NCI-H1092 (cell line): Measurements from ENCODE around the gene COL6A3.
"Not testable (repeated sequence)": the region's sequence is repeated elsewhere in the genome, so short reads cannot be mapped to it uniquely, and the experiment has no call there.

Experiments used
- DNase-seq: peaks from one replicate; lab custom pipeline; 2025; lab: John Stamatoyannopoulos, UW

The COL6A3 gene

DNA sequence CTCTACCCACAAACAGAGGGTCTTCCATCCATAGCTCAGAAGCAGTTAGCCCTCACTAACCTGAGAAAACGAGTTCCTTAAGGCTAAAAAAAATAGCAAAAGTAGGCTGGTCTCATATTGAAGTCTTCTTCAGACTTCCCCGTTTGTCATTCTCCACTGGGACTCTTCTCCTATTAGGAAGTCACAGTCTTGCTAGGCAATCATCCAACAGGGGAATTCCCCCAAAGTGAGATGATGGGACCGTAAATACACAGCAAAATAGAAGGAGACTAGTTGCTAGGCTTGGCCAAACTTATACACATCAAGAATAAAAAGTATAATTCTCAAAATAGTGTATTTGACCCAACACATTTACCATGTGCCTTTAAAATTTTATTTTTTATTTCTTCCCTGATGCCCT lies 34.3 kb downstream of the COL6A3 start:
- no peak for DNase-seq

GRCh38 chr2:237378650-237379049 lies 35.3 kb downstream of the COL6A3 start:
- no peak for DNase-seq

DNA sequence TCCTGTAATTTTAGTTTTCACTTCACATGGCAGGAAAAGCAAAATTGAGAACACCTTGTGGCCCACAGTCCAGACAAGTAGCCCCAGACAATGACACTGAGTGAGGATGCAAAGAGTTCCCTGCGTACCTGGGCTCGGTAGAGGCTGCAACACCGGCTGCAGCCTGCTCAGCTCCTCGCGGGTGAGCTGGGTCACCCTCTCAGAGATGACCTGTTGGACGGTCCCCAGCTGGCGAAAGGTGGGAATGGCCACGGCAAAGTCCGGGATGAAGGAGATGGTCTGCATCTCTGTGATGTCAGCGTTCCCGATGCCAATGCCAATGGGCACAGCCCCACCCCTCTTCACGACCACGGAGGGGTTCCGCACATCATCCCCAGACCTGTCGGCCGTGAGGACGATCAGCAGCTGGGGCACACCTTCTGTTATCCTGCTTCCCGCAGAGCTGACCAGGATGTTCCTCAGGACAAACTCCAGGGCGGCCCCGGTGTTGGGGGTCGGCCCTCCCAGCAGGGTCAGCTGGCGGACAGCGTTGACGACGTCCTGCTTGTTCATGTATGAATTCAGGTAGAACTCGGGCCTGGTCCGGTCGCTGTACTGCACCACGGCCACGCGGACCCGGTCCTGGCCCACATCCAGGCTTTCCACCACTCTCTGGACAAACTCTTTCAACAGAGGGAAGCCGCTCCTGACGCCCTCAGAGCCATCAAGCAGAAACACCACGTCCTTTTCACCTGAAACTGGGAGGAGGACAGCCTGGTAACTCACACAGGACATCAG lies 39.5 kb downstream of the COL6A3 start:
- no peak for DNase-seq

DNA sequence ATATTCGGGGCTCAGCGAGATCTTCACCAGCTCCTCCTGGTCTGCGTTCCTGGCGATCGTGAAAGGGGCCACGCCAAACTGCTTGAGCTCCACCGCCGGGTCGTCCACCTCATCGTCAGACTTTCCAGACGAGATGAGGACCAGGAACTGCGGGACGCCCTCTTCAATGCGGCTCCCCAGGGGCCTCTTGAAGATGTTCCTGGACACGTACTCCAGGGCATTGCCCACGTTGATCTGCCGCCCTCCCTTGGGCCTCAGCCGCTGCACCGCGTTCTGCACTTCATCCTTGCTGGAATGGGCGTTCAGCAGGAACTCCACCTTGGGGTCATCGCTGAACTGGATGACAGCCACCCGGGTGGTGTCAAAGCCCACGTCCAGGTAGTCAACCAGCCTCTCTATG lies 42.1 kb downstream of the COL6A3 start:
- DNase-seq, result no peak

DNA sequence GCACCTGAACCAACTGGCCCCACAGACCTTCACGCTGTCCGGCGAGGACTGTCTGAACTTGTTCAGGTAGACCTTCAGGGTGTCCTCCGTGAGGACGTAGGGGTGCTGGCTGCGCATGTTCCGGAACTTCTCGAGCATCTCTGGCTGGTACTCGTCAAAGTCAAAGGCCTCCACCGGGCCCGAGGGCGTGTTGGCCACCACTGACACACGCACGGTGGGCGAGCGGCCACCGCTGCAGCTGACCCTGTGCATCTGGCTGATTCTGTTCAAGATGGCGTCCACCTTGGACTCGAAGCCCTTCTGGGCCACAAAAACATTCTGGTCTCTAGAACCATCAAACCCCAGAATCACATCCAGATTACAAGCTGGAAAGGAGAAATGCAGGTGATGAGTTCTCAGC lies 48.3 kb downstream of the COL6A3 start:
- DNase-seq, result no peak

DNA sequence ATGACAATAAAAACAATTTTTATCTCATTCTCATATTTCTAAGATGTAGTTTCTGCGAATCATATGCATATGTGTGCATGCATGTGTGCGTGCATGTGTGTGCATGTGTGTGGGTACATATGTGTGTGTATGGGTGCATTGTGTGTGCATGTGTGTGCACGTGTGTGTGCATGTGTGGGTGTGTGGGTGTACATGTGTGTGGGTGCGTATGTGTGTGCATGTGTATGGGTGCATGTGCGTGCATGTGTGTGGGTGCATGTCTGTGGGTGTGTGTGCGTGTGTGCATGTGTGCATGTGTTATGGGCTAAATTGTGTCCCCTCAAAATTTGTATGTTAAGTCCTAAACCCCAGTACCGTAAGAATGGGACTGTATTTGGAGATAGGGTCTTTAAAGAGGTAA lies 49.3 kb downstream of the COL6A3 start:
- DNase-seq, result no peak

- DNase-seq, result no peak
These were observed 52.6 kb downstream of the COL6A3 start for GRCh38 chr2:237361194-237362004.

GRCh38 chr2:237359894-237360780 lies 53.8 kb downstream of the COL6A3 start:
- no peak for DNase-seq

- no peak for DNase-seq
These were observed 54.5 kb downstream of the COL6A3 start for GRCh38 chr2:237359518-237359840.

DNA sequence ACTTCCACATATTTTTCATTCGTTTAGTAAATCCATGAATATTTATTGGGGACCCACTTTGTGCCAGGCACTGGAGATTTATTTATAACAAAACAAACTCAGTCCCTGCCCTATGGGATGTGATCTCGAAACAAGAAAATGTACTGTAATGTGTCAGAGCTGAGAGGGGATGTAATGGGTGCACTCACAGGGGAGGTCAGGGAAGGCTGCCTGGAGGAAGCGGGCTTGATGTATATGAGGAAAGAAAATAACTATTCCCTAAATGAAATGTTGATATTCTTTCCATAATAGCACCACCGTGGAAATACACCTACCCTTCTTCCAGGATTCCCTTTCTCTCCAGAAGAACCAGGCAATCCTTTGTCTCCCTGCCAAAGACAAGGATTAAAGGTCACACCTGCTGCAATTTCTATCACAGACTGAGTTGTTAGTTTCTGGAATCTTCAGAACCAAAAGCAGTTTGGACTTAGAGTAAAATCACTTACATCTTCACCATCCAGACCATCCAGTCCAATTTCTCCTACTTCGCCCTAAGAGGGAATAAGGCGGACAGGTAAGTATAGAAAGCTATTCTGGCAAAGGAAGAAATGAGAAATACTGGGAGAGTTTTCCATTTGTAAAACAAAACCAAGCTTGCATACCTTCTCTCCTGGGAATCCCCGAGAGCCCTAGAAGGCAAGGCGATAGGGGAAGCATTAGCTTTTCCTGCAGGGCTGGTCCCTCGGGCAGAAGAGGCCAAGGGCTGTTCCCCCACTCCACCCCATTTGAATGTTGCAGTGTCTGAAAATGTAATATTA lies 55.0 kb downstream of the COL6A3 start:
- DNase-seq, result no peak

GRCh38 chr2:237355701-237356100 lies 58.3 kb downstream of the COL6A3 start:
- DNase-seq, result no peak

DNA sequence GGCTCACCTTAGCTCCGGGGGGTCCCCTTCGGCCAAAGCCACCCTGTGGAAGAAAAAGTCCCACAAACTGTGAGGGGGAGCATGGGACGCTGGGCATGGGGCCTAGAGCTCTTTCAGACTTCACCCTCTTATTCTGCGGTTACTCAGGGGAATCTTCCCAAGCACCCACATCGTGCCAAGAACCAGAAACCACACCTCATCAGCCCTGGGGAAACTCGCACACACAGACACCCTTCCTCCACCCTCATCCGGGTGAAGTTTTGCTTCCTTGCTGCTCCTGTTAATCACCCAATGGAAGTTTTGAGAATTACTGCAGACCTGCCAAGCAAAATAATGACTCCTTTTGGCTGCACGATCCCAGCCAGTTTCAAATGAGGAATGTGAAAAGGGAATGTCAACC lies 59.1 kb downstream of the COL6A3 start:
- DNase-seq, result no peak

- DNase-seq, result not testable (repeated sequence)
These were observed 59.8 kb downstream of the COL6A3 start for GRCh38 chr2:237354172-237354571.

DNA sequence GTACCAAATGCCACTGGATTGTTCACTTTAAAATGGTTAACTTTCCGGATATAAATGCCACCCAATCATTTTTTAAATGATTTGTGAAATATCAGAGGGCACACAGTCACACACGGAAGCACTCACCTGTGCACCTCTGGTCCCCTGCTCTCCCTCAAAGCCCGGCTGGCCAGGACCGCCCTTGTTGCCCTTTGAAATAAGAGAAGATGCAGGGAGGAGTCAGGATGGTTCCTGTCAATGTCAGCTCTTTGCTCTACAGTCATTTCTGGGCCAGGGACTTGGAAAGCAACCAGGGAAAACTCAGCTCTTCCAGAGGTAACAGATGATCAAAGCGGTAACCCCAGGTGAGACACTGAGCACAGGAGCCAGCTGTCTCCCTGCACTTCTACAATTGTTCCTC lies 60.7 kb downstream of the COL6A3 start:
- no peak for DNase-seq

GRCh38 chr2:237352279-237352845 lies 61.6 kb downstream of the COL6A3 start:
- no peak for DNase-seq

DNA sequence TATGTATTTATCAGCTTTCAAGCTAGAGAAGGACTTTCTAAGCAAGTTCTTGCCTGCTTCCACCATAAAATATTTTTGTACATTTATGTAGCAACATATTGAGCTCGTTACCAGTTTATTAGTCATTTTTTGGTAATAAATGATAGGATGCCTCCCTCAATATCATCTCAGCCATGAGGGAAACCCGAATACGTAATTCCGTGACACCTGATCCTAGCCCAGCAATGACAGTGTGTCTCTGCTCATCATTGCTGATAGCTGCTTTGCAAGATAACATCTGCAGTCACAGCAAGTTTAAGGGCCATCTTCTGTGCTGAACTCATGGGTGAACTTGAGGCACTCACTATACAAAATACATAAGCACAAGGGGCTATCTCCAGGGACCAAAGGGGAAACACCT lies 62.2 kb downstream of the COL6A3 start:
- no peak for DNase-seq

GRCh38 chr2:237351046-237351445 lies 62.9 kb downstream of the COL6A3 start:
- no peak for DNase-seq

DNA sequence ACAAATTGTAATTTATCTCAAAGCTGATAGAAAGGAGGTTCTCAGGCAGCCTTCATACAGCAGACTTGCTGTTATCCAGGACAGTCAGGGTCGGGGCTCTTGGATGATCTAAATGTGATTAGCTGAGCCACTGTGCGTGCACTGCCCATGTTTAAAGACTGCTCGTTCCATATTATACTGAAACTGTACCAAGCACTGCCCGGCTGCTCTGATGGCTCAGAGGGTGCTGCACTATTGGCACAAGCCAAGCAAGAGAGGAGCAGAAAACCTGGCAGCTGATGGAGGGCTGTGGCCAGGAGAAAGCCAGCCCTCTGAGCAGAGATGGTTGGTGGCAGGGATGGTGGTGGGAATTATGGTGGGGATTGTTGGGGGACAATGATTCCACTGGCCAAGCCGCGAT lies 63.4 kb downstream of the COL6A3 start:
- no peak for DNase-seq

GRCh38 chr2:237350070-237350469 lies 63.9 kb downstream of the COL6A3 start:
- DNase-seq, result no peak

GRCh38 chr2:237348281-237348865 lies 65.6 kb downstream of the COL6A3 start:
- no peak for DNase-seq
